SK-N-SH (cell line): Measurements from ENCODE around the gene PHETA2. TPM values are rescaled to one million over a fixed set of nuclear protein-coding genes. Genes with fewer than 3 reads are reported as not detected.

ENCODE experiments used
- CTCF ChIA-PET: fragments of 300-600, 350-600 bp; formaldehyde crosslinking; extraction: SDS; loops from one replicate; lab custom pipeline; 2021; lab: Yijun Ruan, JAX
- POLR2A ChIA-PET: fragments of 350-600 bp; sonication (Branson Sonifier 250); formaldehyde crosslinking; extraction: SDS; loops from one replicate; lab custom pipeline; 2020; ENCODE audit warnings: antibody characterized with exemption, inconsistent platforms; lab: Yijun Ruan, JAX
- DNase-seq: peaks from one replicate; pipeline ENCODE4 v3.0.0; 2012
- H2AFZ ChIP-seq: fragments of 200-600 bp; sonication (generic); 2 replicates; pipeline ENCODE4 v1.8.1; 2016; ENCODE audit warnings: antibody characterized with exemption, mild to moderate bottlenecking, low read depth
- H3F3A ChIP-seq: fragments of 200-600 bp; sonication (generic); replicated peaks from 2 replicates; pipeline ENCODE3; 2016; ENCODE audit warnings: antibody characterized with exemption, mild to moderate bottlenecking; ENCODE audit not compliant: insufficient read depth
- H3K27ac ChIP-seq, 2 experiments: fragments of 200-500 bp in 1 of 2; fragments of 200-600 bp in 1 of 2; sonication (Bioruptor generic) in 1 of 2; sonication (generic), shearing (Covaris generic) in 1 of 2; 2 replicates each; pipeline versions ENCODE4 v1.5.1 to v1.6.1; 2014 to 2016; ENCODE audit warnings: low read depth in 2 of 2, inconsistent platforms in 1 of 2, low read length in 1 of 2, mild to moderate bottlenecking in 1 of 2, mixed read lengths in 1 of 2
- H3K27me3 ChIP-seq: fragments of 200-600 bp; sonication (generic), shearing (Covaris generic); 2 replicates; pipeline ENCODE4 v1.6.1; 2016; ENCODE audit warnings: mixed run types; ENCODE audit not compliant: insufficient read depth
- H3K36me3 ChIP-seq, 2 experiments: fragments of 200-500 bp in 1 of 2; fragments of 200-600 bp in 1 of 2; sonication (Bioruptor generic) in 1 of 2; sonication (generic) in 1 of 2; replicated peaks in 1 of 2; 2 replicates each; pipeline versions ENCODE3 to v1.5.1; 2014 to 2016; ENCODE audit warnings: low read length in 1 of 2, mild to moderate bottlenecking in 1 of 2; ENCODE audit not compliant: insufficient read depth in 2 of 2, control insufficient read depth in 1 of 2
- H3K4me1 ChIP-seq, 2 experiments: fragments of 200-500 bp in 1 of 2; fragments of 200-600 bp in 1 of 2; sonication (Bioruptor generic) in 1 of 2; sonication (generic), shearing (Covaris generic) in 1 of 2; 2 replicates each; pipeline versions ENCODE4 v1.5.1 to v1.6.1; 2014 to 2016; ENCODE audit warnings: low read depth in 1 of 2, low read length in 1 of 2, mixed run types in 1 of 2; ENCODE audit not compliant: insufficient read depth in 2 of 2, control insufficient read depth in 1 of 2
- H3K4me2 ChIP-seq: fragments of 200-600 bp; sonication (generic), shearing (Covaris generic); 2 replicates; pipeline ENCODE4 v1.6.1; 2017; ENCODE audit warnings: mixed run types
- H3K4me3 ChIP-seq, 2 experiments: fragments of 200-500 bp in 1 of 2; fragments of 200-600 bp in 1 of 2; sonication (Bioruptor generic) in 1 of 2; sonication (generic), shearing (Covaris generic) in 1 of 2; 2 replicates each; pipeline versions ENCODE4 v1.5.1 to v1.8.1; 2014 to 2016; ENCODE audit warnings: low read depth in 2 of 2, inconsistent platforms in 1 of 2, low read length in 1 of 2, mild to moderate bottlenecking in 1 of 2, mixed read lengths in 1 of 2, moderate library complexity in 1 of 2
- H3K79me2 ChIP-seq: fragments of 200-600 bp; sonication (generic); 2 replicates; pipeline ENCODE4 v1.8.1; 2017; ENCODE audit warnings: mild to moderate bottlenecking; ENCODE audit not compliant: insufficient read depth
- H3K9ac ChIP-seq: fragments of 200-600 bp; sonication (generic); 2 replicates; pipeline ENCODE4 v1.6.1; 2017; ENCODE audit warnings: mixed run types
- H3K9me2 ChIP-seq: fragments of 200-600 bp; sonication (generic); 2 replicates; pipeline ENCODE4 v1.6.1; 2017; ENCODE audit warnings: mixed run types
- H3K9me3 ChIP-seq: fragments of 200-600 bp; sonication (generic); 2 replicates; pipeline ENCODE4 v1.6.1; 2017; ENCODE audit warnings: mixed run types, mild to moderate bottlenecking, moderate library complexity
- H4K20me1 ChIP-seq: fragments of 200-600 bp; sonication (generic); 2 replicates; pipeline ENCODE4 v1.6.1; 2017; ENCODE audit warnings: mild to moderate bottlenecking, mixed run types; ENCODE audit not compliant: insufficient read depth
- CHD2 ChIP-seq: fragments of 150-350 bp; IDR thresholded peaks from 2 replicates; pipeline ENCODE4 v1.6.1; 2018; ENCODE audit warnings: low read length; ENCODE audit not compliant: partially characterized antibody
- ELF1 ChIP-seq: IDR thresholded peaks from 2 replicates; pipeline ENCODE4 v1.4.0; 2012
- EZH2phosphoT487 ChIP-seq: fragments of 200-600 bp; sonication (generic); IDR thresholded peaks from 2 replicates; pipeline ENCODE4 v1.6.1; 2017; ENCODE audit warnings: low read depth, mixed run types, mild to moderate bottlenecking, antibody characterized with exemption, moderate library complexity, borderline replicate concordance
- FOSL2 ChIP-seq: IDR thresholded peaks from 2 replicates; pipeline ENCODE4 v1.4.0; 2012; ENCODE audit warnings: low read depth, mild to moderate bottlenecking, moderate library complexity, borderline replicate concordance
- GABPA ChIP-seq: IDR thresholded peaks from 2 replicates; pipeline ENCODE4 v1.4.0; 2012; ENCODE audit warnings: low read depth, mild to moderate bottlenecking
- GATA2 ChIP-seq: sonication (generic); formaldehyde crosslinking; IDR thresholded peaks from 2 replicates; pipeline ENCODE4 v1.5.0; 2020; ENCODE audit warnings: mild to moderate bottlenecking, missing genetic modification reagents
- NRF1 ChIP-seq: IDR thresholded peaks from 2 replicates; pipeline ENCODE4 v1.6.1; 2012; ENCODE audit warnings: low read depth, mild to moderate bottlenecking, low read length
- RCOR1 ChIP-seq: fragments of 150-350 bp; IDR thresholded peaks from 2 replicates; pipeline ENCODE4 v1.6.1; 2017; ENCODE audit warnings: antibody characterized with exemption, low read length
- RFX5 ChIP-seq: IDR thresholded peaks from 2 replicates; pipeline ENCODE4 v1.6.1; 2012; ENCODE audit warnings: mild to moderate bottlenecking, improper control_type of control experiment, low read length
- TAF1 ChIP-seq: IDR thresholded peaks from 2 replicates; pipeline ENCODE4 v1.6.1; 2012; ENCODE audit warnings: low read depth, mild to moderate bottlenecking, low read length, moderate library complexity, borderline replicate concordance
- TCF12 ChIP-seq: IDR thresholded peaks from 2 replicates; pipeline ENCODE4 v1.4.0; 2012
- YY1 ChIP-seq: IDR thresholded peaks from 2 replicates; pipeline ENCODE4 v1.4.0; 2012; ENCODE audit warnings: low read depth, mild to moderate bottlenecking
- WGBS: methylation state at CpG from one replicate; pipeline ENCODE4 v1.1.6; 2017; ENCODE audit warnings: low lambda C conversion rate; 5-methylcytosine and 5-hydroxymethylcytosine counted together
- polyA plus RNA-seq, 3 experiments: library from polyadenylated mRNA; depleted of rRNA; stranded (reverse); fragments of >200 nt; gene quantifications; 2 replicates each; pipeline ENCODE4 v1.2.3, GENCODE V29; 2012
- TF ChIP-seq, protein P1 (sequence below): fragments of 150-350 bp; IDR thresholded peaks from 2 replicates; pipeline ENCODE4 v1.6.1; 2016; ENCODE audit warnings: mild to moderate bottlenecking, low read depth, low read length
- TF ChIP-seq, protein P2 (sequence below): IDR thresholded peaks from 2 replicates; pipeline ENCODE4 v1.6.1; 2012; ENCODE audit warnings: mild to moderate bottlenecking, low read depth, low read length, moderate library complexity
- TF ChIP-seq, protein P3 (sequence below): fragments of 200-600 bp; sonication (generic); IDR thresholded peaks from 2 replicates; pipeline ENCODE4 v1.6.1; 2017; ENCODE audit warnings: antibody characterized with exemption, mild to moderate bottlenecking, moderate library complexity

PHETA2 gene
- polyA plus RNA-seq, 1 of the 3 experiments (the other 2 are of a cell fraction) = 0.05 TPM

DNA sequence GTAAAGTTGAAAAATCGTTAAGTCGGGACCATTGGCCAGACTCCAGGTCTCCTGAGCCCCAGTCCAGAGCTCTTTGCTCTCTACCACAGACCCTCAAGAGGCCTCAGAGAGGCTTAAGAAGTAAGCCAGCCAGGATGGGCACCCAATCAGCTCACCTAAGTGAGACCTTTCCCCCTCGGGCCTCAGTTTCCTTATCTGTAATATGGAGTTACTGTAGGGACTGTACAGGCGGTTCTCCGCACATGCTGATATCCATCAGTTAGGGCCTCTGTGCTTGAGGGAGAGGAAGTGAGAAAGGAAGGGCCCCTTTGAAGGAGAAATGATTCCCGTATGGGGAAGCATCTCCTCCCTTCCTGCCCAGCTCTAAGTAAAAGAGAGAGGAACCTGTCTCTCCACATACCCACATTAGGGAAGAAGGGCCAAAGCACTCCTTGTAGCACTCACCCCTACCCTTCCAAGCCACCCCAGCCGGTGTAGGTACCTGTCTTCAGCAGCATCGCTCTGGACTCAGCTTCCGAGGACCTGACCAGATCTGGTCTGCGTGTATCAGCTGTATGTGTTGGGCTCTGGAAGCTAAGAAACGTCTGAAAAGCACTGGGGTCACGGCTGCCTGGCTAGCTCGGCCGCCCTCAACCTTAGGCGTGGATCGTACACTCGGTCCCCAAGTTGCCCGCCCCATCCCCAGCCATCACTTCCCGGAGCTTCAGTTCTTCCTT is 4.1 kb upstream of the PHETA2 start:
- no peaks in the 10 kb centered on the region for H3K79me2 ChIP-seq
- TF ChIP-seq RFX5 (no peak), NRF1 (no peak), GATA2 (CRISPR knock-in tag) (no peak), EZH2phosphoT487 (no peak), RCOR1 (no peak), FOSL2 (no peak), TCF12 (no peak), CHD2 (no peak), YY1 (no peak), TAF1 (no peak), ELF1 (no peak), GABPA (no peak)
- TF ChIP-seq, protein P1, sequence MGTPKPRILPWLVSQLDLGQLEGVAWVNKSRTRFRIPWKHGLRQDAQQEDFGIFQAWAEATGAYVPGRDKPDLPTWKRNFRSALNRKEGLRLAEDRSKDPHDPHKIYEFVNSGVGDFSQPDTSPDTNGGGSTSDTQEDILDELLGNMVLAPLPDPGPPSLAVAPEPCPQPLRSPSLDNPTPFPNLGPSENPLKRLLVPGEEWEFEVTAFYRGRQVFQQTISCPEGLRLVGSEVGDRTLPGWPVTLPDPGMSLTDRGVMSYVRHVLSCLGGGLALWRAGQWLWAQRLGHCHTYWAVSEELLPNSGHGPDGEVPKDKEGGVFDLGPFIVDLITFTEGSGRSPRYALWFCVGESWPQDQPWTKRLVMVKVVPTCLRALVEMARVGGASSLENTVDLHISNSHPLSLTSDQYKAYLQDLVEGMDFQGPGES = no peak
- TF ChIP-seq, protein P2, sequence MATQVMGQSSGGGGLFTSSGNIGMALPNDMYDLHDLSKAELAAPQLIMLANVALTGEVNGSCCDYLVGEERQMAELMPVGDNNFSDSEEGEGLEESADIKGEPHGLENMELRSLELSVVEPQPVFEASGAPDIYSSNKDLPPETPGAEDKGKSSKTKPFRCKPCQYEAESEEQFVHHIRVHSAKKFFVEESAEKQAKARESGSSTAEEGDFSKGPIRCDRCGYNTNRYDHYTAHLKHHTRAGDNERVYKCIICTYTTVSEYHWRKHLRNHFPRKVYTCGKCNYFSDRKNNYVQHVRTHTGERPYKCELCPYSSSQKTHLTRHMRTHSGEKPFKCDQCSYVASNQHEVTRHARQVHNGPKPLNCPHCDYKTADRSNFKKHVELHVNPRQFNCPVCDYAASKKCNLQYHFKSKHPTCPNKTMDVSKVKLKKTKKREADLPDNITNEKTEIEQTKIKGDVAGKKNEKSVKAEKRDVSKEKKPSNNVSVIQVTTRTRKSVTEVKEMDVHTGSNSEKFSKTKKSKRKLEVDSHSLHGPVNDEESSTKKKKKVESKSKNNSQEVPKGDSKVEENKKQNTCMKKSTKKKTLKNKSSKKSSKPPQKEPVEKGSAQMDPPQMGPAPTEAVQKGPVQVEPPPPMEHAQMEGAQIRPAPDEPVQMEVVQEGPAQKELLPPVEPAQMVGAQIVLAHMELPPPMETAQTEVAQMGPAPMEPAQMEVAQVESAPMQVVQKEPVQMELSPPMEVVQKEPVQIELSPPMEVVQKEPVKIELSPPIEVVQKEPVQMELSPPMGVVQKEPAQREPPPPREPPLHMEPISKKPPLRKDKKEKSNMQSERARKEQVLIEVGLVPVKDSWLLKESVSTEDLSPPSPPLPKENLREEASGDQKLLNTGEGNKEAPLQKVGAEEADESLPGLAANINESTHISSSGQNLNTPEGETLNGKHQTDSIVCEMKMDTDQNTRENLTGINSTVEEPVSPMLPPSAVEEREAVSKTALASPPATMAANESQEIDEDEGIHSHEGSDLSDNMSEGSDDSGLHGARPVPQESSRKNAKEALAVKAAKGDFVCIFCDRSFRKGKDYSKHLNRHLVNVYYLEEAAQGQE = no peak
- TF ChIP-seq, protein P3, sequence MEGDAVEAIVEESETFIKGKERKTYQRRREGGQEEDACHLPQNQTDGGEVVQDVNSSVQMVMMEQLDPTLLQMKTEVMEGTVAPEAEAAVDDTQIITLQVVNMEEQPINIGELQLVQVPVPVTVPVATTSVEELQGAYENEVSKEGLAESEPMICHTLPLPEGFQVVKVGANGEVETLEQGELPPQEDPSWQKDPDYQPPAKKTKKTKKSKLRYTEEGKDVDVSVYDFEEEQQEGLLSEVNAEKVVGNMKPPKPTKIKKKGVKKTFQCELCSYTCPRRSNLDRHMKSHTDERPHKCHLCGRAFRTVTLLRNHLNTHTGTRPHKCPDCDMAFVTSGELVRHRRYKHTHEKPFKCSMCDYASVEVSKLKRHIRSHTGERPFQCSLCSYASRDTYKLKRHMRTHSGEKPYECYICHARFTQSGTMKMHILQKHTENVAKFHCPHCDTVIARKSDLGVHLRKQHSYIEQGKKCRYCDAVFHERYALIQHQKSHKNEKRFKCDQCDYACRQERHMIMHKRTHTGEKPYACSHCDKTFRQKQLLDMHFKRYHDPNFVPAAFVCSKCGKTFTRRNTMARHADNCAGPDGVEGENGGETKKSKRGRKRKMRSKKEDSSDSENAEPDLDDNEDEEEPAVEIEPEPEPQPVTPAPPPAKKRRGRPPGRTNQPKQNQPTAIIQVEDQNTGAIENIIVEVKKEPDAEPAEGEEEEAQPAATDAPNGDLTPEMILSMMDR = no peak
- TF ChIP-seq, all 33 proteins: peak for 0
- no peak for DNase-seq
- H4K20me1 ChIP-seq = no peaks in the 10 kb centered on the region
- peaks cover 8% of the 10 kb centered on the region in 2 experiments; a peak in 2 of 4 replicates for H3K4me1 ChIP-seq
- H3K4me2 ChIP-seq = peak overlapping the region; percentile 82
- H3K36me3 ChIP-seq = no peaks in the 10 kb centered on the region
- ChIA-PET POLR2A (no interaction called here), CTCF (interaction anchor here (0.8 kb wide), 1 partner anchor 20 kb away, joined by 3 read pairs; the partner anchor contains the start of gene NDUFA6)
- H3K27ac ChIP-seq = peak overlapping the region; percentile 35 to 53
- WGBS = 63% methylated on average over 7 of the region's 19 CpGs
- H3K9me3 ChIP-seq = no peaks in the 10 kb centered on the region
- peak overlapping the region; percentile 70; the same call in 1 of the 2 replicates for H2AFZ ChIP-seq
- H3K4me3 ChIP-seq = peak overlapping the region; percentile 53 to 60
- H3F3A ChIP-seq = no peaks in the 10 kb centered on the region
- H3K9ac ChIP-seq = peak overlapping the region; percentile 60
- H3K27me3 ChIP-seq = no peaks in the 10 kb centered on the region
- no peaks in the 10 kb centered on the region for H3K9me2 ChIP-seq
